DOHH2 (cell line): ENCODE data around the gene SRMS.

Source experiments
- H3F3A ChIP-seq: fragments of 200-600 bp; sonication (generic), shearing (Covaris generic); 2 replicates; pipeline ENCODE4 v1.6.0; 2016; ENCODE audit warnings: antibody characterized with exemption, mild to moderate bottlenecking; ENCODE audit not compliant: control insufficient read depth, insufficient read depth
- H3K27ac ChIP-seq: fragments of 200-600 bp; sonication (generic); 2 replicates; pipeline ENCODE4 v1.5.1; 2014; ENCODE audit warnings: low read depth, mild to moderate bottlenecking, low read length, moderate library complexity
- H3K27me3 ChIP-seq: fragments of 200-600 bp; sonication (generic); 2 replicates; pipeline ENCODE4 v1.6.1; 2014; ENCODE audit warnings: mild to moderate bottlenecking, low read length, mixed read lengths; ENCODE audit not compliant: control insufficient read depth
- H3K36me3 ChIP-seq: fragments of 200-600 bp; sonication (generic); 2 replicates; pipeline ENCODE4 v1.6.1; 2014; ENCODE audit warnings: mild to moderate bottlenecking, low read length, moderate library complexity, mixed read lengths; ENCODE audit not compliant: control insufficient read depth
- H3K4me1 ChIP-seq: fragments of 200-600 bp; sonication (generic); 2 replicates; pipeline ENCODE4 v1.6.1; 2014; ENCODE audit warnings: mild to moderate bottlenecking, low read length, mixed read lengths; ENCODE audit not compliant: control insufficient read depth
- H3K4me2 ChIP-seq: fragments of 200-600 bp; sonication (generic); 2 replicates; pipeline ENCODE4 v1.6.0; 2014; ENCODE audit warnings: mild to moderate bottlenecking, low read length, moderate library complexity
- H3K4me3 ChIP-seq: fragments of 200-600 bp; sonication (generic); 2 replicates; pipeline ENCODE4 v1.5.1; 2014; ENCODE audit warnings: mild to moderate bottlenecking, low read length, mixed read lengths
- H3K79me2 ChIP-seq: fragments of 200-600 bp; sonication (generic); 2 replicates; pipeline ENCODE4 v1.6.1; 2014; ENCODE audit warnings: mild to moderate bottlenecking, low read length, mixed read lengths; ENCODE audit not compliant: control insufficient read depth
- H3K9me2 ChIP-seq: fragments of 200-600 bp; sonication (generic); replicated peaks from 2 replicates; pipeline ENCODE4 v1.6.1; 2014; ENCODE audit warnings: mild to moderate bottlenecking, low read length, mixed read lengths; ENCODE audit not compliant: control insufficient read depth
- H3K9me3 ChIP-seq: fragments of 200-600 bp; sonication (generic); 2 replicates; pipeline ENCODE4 v1.6.1; 2014; ENCODE audit warnings: antibody characterized with exemption, low read length, mixed read lengths; ENCODE audit not compliant: control insufficient read depth, insufficient read depth
- H4K20me1 ChIP-seq: fragments of 200-600 bp; sonication (generic); 2 replicates; pipeline ENCODE4 v1.6.0; 2014; ENCODE audit warnings: low read depth, mild to moderate bottlenecking, antibody characterized with exemption, low read length, moderate library complexity; ENCODE audit not compliant: control insufficient read depth, insufficient read depth
- EZH2phosphoT487 ChIP-seq: fragments of 200-600 bp; sonication (generic); IDR thresholded peaks from 2 replicates; pipeline ENCODE4 v1.6.1; 2017; ENCODE audit warnings: borderline replicate concordance, mild to moderate bottlenecking, antibody characterized with exemption, low read length, moderate library complexity, mixed read lengths
- TF ChIP-seq, protein P1 (sequence below): fragments of 200-600 bp; sonication (generic); IDR thresholded peaks from one replicate; pipeline ENCODE4 v1.5.1; 2014; ENCODE audit warnings: antibody characterized with exemption, mild to moderate bottlenecking, low read depth, low read length; ENCODE audit not compliant: poor library complexity, severe bottlenecking

Gene SRMS

DNA sequence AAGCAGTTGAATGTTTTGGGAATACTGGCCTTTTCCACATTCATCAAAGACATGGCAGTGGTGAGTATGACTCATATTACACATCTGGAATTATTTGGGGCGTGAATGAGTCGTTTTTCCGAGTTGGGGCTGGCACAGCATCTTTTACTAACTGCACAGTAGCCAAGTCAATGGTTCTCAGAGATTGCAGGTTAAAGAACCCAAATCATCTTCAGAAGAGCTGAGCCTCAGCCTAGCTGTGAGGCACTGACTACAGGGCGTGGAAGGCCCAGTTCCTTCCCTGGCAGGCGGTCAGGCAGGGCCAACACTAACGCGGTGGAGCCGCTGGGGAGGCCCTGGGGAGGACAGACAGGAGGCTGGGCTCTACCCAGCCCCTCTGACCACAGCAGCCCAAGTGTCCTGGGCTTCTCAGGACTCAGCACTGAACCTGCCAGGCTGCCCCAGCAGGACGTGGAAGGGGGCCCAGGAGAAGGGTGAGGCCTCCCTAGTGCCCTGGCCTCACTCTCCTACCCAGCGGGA lies 46.6 kb upstream of the SRMS start:
- no peaks in the 10 kb centered on the region for H3K27me3 ChIP-seq
- H3F3A ChIP-seq: no peaks in the 10 kb centered on the region
- H3K9me3 ChIP-seq: no peaks in the 10 kb centered on the region
- TF ChIP-seq EZH2phosphoT487: no peak
- TF ChIP-seq, protein P1, sequence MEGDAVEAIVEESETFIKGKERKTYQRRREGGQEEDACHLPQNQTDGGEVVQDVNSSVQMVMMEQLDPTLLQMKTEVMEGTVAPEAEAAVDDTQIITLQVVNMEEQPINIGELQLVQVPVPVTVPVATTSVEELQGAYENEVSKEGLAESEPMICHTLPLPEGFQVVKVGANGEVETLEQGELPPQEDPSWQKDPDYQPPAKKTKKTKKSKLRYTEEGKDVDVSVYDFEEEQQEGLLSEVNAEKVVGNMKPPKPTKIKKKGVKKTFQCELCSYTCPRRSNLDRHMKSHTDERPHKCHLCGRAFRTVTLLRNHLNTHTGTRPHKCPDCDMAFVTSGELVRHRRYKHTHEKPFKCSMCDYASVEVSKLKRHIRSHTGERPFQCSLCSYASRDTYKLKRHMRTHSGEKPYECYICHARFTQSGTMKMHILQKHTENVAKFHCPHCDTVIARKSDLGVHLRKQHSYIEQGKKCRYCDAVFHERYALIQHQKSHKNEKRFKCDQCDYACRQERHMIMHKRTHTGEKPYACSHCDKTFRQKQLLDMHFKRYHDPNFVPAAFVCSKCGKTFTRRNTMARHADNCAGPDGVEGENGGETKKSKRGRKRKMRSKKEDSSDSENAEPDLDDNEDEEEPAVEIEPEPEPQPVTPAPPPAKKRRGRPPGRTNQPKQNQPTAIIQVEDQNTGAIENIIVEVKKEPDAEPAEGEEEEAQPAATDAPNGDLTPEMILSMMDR: no peak
- H3K27ac ChIP-seq: no peak overlapping the region
- no peaks in the 10 kb centered on the region for H4K20me1 ChIP-seq
- H3K4me2 ChIP-seq: no peak overlapping the region
- no peak overlapping the region for H3K4me3 ChIP-seq
- H3K9me2 ChIP-seq: no peaks in the 10 kb centered on the region
- peaks cover 43% of the 10 kb centered on the region for H3K36me3 ChIP-seq
- H3K4me1 ChIP-seq: no peaks in the 10 kb centered on the region
- H3K79me2 ChIP-seq: no peaks in the 10 kb centered on the region

DNA sequence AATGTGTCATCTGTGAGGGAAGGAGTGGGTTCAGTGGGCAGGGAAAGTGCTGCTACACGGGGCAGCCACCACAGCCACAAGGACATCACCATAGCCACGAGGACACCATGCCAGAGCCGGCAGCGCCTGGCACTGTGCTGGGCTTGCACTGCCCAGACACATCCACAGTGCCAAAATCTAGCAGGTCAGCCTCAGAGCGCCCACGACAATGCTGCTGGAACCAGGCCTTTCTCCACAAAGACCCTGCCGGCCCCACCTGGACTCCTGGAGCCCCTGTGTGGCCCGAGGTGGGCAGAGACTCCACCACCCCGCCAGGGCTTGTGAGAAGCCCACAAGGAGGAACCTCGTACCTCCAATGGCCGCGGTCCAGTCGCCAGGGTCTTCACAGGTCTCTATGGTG lies 45.1 kb upstream of the SRMS start:
- Histone ChIP-seq H3K4me1 (no peaks in the 10 kb centered on the region), H3K4me2 (no peak overlapping the region), H3K27ac (no peak overlapping the region), H3K9me2 (no peaks in the 10 kb centered on the region), H3K79me2 (no peaks in the 10 kb centered on the region), H3K36me3 (peaks cover 32% of the 10 kb centered on the region; the same call in 1 of the 2 replicates), H3K4me3 (no peak overlapping the region), H4K20me1 (no peaks in the 10 kb centered on the region), H3K9me3 (no peaks in the 10 kb centered on the region), H3F3A (no peaks in the 10 kb centered on the region), H3K27me3 (no peaks in the 10 kb centered on the region)
- TF ChIP-seq, protein P1: no peak
- TF ChIP-seq EZH2phosphoT487: no peak

DNA sequence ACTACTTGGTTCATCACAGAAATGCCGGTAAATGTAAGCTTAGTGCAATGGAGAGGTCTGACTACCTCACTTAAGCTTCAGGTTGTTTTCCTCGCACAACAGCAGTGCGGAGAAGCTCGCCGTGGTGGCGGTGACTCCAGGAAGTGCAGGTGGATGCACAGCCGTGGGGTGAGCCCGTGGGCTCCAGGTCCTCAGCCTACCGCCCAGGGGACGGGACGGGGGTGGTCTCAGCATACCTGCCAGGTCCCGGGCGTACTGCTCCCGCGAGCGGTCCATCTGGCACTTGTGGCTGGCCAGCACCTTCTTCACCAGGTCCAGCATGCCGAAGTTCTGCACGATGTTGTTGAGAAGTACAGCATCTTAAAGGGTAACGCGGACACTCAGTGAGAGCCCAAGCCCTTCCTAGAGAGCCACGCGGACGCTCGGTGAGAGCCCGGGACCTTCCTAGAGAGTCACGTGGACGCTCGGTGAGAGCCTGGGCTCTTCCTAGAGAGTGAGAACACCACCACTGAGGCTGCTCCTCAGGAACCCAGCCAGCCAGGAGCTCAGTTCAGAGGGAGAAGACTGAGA lies 44.3 kb upstream of the SRMS start:
- Histone ChIP-seq H3K27ac (no peak overlapping the region), H3K36me3 (peaks cover 30% of the 10 kb centered on the region; the same call in 1 of the 2 replicates)
- TF ChIP-seq EZH2phosphoT487: no peak
- TF ChIP-seq, protein P1: no peak

More for the DNA sequence above, 44.3 kb upstream of the SRMS start:
- no peak overlapping the region for H3K4me3 ChIP-seq
- no peaks in the 10 kb centered on the region for H3F3A ChIP-seq
- no peaks in the 10 kb centered on the region for H3K27me3 ChIP-seq
- H3K9me2 ChIP-seq: no peaks in the 10 kb centered on the region
- no peak overlapping the region for H3K4me2 ChIP-seq
- H3K4me1 ChIP-seq: no peaks in the 10 kb centered on the region
- H4K20me1 ChIP-seq: no peaks in the 10 kb centered on the region
- no peaks in the 10 kb centered on the region for H3K9me3 ChIP-seq
- no peaks in the 10 kb centered on the region for H3K79me2 ChIP-seq
